IPS DF 19.7 (cell line): ENCODE data around the gene DIP2C.

Experiments
- DNase-seq: peaks from one replicate; pipeline ENCODE4 v3.0.0-alpha.2; 2013; ENCODE audit warnings: low read depth, low spot score

Gene DIP2C

DNA sequence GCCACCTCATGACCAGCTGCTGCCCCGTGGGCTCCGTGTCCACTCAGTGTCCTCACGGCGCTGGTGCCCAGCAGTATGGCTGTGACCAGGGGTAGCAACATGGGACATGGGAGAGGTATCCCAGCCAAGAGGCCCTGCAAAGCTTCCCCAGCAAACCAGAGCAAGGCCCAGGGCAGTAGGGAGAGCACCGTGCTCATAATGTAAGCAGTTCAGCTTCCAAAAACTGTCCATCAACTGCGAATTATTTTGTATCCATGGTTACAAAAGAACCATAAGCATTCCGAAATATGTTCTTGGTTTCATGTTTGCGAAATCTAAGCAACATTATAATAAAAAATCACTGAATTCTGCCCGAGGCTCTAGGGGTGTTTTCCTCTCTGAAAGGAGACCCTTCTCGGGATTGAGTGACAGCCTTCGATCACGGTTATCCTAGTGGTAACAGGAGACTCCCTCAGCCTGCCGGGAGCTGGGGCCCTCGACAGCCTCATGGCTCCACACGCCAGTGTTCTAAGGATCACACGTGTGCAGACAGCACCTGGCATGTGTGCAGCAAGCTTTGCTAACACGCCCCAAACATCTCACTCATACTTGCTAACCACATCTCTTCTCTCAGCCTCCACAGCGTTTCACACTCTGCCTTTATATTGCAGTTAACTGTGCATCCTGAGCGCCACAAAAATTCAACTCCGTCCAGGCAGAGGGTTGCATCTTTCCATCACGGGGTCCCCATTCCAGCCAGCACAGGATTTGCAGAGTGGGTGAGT lies 117.6 kb downstream of the DIP2C start:
- DNase-seq: no peak

GRCh38 chr10:571166-571565 lies 118.3 kb downstream of the DIP2C start:
- no peak for DNase-seq

DNA sequence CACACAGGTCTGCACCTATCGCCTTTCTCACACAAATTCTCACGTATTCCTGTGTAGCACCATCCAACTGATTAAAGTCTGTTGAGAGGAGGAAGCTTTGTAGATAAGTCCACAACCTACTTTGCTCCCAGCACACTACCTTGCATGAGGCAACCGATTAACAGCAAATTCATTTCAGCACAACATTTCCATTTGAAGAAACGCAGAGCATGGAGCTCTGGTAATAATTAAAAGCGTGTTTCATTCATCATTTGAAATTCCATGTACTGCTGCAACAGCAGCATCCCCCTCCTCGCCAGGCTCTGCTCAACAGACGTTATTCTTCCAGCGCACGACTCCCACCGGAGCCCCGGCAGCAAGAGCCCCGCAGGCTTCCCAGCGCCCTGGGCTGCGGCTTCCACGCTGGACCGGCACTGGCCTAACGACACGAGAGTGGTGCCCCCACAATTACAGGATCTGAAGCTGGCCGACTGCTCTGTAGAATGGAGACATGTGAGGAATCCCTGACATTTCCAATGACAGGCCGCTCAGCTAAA lies 118.8 kb downstream of the DIP2C start:
- no peak for DNase-seq

GRCh38 chr10:569961-570627 lies 119.4 kb downstream of the DIP2C start:
- DNase-seq: no peak

DNA sequence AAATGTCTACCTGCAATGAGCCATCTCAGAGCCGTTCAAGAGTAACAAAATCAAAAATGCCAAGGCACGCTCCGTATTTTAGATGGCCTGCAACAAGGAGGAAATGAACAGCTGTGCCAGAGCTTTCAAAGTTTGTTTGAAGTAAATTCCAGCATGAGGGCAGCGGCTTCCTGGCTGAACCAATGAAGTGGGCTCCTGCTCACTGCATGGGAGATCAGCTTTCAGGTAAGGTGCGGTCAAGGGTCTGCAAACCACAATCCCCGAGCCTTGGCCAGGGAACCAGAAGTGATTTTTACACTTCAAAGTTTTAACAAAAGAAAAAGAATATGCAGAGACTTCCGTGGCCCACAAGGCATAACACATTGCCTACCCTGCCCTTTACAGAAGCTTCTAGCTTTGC lies 120.6 kb downstream of the DIP2C start:
- no peak for DNase-seq

DNA sequence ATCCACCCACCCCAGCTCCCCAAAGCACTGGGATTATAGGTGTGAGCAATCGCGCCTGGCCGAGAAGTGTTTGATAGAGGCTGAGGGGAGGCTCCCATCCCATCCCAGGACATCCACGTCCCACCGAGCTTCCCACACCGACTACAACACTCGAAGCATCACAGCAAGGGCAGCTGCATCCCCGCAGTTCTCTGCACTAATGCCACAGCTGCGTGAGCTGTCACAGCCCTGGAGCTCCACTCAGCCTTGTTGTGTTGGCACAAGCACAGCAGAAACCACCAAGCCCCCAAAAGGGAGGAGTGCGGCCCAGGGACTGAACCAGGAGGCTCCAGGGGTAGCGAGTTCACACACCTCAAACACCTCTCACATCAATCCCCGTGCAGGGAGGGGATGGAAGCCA lies 121.6 kb downstream of the DIP2C start:
- DNase-seq: no peak

DNA sequence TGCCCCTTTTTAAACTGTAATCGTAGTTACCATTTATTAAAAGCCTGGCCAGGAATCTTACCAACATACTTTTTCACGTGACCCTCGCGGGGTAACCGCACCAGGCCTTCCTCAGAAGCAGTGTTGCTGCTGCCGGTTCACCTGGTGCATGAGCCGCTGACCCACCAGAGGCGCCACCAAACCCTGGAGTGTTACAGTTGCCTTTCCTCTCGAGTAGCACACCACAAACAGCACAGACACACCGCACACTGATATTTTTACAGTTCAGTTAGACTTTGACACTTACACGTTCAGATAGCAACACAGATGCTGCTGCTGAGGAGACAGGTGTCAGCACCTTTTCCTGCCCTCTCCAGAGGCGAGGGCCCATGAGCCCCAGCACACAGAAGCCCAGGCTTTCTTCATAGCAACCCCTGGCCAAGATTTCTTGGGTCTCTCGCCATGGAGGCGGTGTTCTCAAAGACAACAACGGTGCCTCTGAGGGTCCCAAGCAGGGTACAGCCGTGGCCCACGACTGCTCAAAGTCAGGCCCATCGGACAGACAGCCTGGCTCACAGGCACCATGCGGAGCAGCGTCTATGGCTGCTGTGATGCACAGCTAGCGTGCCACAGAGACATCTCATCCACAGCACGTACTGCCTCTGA lies 123.1 kb downstream of the DIP2C start:
- no peak for DNase-seq

DNA sequence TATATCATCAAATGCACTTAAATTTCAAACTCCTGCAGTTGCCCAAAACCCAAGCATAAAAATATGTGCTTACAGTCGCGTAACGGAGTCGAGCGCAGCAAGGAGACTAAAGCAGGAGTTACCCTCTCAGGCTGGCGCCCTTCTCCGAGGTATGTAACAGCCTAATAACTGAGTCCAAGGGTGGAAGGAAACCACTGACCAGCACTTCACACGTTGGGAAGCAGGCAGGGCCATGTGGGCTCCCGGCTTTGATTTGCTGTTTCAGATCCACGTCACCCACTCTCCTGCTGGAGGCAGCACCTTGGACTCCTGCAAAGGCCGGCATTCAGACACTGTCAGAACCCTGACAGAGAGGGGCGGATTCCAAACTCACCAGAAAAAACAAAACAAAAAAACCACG lies 123.8 kb downstream of the DIP2C start:
- DNase-seq: no peak

DNA sequence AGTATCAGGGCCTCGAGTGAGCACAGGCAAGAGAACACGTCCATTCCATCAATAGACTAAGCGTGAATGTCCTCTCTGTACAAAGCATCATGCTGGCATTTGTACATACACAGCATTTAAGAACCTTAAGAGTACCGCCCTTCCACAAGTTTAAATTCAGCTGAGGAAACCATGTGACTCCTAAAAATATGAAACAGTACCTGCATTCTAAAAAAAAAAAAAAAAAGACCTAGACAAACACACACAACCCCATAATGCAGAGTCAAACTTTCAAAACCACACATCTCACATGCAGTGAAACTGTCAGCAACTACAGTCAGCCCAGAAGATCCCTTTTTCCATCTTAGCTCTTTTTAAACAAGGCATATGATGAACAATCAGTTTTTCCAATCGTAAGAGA lies 124.3 kb downstream of the DIP2C start:
- no peak for DNase-seq

DNA sequence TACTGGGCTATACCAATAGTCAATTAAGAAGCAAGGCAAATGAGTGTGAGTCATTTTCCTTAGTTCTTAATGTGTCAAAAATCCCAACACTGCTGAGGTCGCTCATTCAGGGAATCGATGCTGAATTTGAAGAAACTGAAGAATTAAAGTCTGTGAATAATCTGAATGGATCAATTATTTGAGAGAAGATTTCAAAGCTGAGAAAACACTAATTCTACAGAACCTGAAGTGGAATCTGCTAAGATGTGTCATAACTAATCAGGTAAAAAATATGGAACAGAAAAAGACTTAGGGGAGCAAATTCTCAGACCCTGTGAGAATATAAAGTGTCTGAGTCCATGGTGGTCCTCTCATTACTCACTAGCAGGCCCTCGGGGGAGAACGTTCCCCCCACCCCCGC lies 125.6 kb downstream of the DIP2C start:
- no peak for DNase-seq

DNA sequence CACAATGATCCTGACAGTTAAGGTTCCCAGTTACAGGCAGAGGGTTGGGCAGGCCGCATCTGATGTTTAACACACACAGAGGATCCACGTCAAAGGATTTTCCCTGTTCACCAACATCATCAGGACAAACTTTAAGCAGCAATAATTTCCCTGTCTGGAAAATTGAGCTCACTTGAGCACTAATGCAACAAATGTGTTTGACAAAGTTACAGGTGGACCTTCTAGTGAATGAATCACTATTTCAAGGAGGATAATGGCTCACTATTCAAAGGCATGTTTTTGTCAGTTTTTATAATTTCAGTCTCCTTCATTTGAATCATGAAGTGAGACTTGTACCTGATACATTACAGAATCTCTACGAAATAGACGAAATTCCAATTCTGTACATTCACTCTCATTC lies 127.3 kb downstream of the DIP2C start:
- DNase-seq: no peak

DNA sequence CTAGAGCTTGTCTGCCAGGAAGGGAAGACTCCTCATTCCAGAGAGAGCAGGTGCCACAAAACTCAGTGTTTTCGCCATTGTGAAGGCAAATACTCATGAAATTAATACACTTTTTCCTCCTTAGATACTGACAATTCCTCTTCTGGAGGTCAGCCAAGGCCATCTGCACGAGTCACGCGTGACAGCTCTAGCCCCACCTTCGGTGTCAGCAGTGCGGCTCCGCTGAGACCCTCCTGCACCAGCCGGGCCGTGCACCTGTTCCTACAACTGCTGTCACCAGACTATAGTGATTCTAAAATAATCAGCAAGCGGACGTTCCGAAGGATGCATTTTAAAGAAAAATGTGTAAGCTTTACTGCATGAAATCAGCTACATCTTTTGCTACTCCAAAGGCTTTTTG lies 127.7 kb downstream of the DIP2C start:
- no peak for DNase-seq

DNA sequence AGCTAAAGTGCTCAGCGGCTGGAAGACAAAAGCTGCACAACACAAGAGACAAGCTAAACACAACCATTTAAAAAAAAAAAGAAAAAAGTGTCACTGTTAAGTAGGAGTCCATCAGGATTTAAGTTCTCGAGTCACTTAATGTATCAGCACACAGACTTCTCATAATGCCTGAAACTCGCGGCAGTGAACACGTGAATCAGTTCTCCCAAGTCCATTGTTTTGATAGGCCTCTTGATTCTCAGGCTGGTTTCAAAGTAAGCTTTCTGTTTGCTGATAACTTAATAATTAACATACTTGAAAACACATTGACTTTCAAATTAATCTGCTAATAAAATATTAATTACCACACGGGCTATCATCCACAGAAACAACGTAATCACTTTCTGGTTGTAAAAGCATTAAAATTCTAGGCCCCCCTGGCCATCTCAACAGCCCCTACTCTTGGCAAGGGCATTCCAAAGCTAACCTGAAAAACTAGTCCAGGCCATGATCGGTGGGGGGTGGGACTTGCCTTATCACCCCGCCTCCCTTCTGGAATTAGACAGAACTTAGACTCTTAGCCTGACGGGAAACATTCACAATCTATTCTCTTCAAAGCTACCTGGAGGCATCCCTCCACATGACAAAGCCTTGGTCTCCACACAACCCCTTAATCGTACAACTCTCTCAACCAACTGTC lies 129.0 kb downstream of the DIP2C start:
- DNase-seq: no peak

- DNase-seq: no peak
Measured at GRCh38 chr10:559767-560047, 129.8 kb downstream of the DIP2C start.

GRCh38 chr10:558891-559766 lies 130.3 kb downstream of the DIP2C start:
- DNase-seq: no peak

- DNase-seq: no peak
Measured at GRCh38 chr10:558364-558763, 131.1 kb downstream of the DIP2C start.

- DNase-seq: no peak
Measured at GRCh38 chr10:557792-558328, 131.6 kb downstream of the DIP2C start.

GRCh38 chr10:556971-557637 lies 132.4 kb downstream of the DIP2C start:
- no peak for DNase-seq

DNA sequence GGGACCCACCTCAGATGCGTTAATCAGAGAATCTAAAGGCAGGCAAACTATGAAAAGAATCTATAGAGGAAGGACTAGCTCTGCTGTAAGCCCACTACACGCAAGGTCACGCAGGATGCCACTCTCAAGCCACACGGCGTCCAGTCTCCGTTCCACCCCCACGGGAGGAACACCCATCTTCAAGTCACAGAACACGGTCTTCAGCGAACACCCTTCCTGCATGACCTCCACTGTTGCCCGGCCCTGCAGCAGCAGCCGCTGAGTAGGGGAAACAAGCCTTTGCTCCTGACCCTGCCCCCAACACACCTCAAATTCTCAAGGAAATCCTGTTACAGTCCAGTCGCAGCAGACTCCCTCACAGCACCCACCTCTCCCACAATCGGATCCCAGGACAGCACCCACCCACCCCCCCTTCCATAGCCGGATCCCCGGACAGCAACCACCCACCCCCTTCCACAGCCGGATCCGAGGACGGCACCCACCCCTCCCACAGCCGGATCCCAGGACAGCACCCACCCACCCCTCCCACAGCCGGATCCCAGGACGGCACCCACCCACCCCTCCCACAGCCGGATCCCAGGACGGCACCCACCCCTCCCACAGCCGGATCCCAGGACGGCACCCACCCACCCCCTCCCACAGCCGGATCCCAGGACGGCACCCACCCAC lies 133.7 kb downstream of the DIP2C start:
- DNase-seq: no peak

GRCh38 chr10:555281-555680 lies 134.2 kb downstream of the DIP2C start:
- no peak for DNase-seq
